HG02759 (cell line): Measurements from ENCODE around the gene PRPF4.
"Not testable (repeated sequence)": the region's sequence is repeated elsewhere in the genome, so short reads cannot be mapped to it uniquely, and the experiment has no call there.

Experiments
- ATAC-seq: cut with Tn5 transposase; IDR thresholded peaks from one replicate; pipeline ENCODE4 v1.9.1; 2021; ENCODE audit warnings: mild to moderate bottlenecking, moderate library complexity; ENCODE audit not compliant: unreplicated experiment

The PRPF4 gene

DNA sequence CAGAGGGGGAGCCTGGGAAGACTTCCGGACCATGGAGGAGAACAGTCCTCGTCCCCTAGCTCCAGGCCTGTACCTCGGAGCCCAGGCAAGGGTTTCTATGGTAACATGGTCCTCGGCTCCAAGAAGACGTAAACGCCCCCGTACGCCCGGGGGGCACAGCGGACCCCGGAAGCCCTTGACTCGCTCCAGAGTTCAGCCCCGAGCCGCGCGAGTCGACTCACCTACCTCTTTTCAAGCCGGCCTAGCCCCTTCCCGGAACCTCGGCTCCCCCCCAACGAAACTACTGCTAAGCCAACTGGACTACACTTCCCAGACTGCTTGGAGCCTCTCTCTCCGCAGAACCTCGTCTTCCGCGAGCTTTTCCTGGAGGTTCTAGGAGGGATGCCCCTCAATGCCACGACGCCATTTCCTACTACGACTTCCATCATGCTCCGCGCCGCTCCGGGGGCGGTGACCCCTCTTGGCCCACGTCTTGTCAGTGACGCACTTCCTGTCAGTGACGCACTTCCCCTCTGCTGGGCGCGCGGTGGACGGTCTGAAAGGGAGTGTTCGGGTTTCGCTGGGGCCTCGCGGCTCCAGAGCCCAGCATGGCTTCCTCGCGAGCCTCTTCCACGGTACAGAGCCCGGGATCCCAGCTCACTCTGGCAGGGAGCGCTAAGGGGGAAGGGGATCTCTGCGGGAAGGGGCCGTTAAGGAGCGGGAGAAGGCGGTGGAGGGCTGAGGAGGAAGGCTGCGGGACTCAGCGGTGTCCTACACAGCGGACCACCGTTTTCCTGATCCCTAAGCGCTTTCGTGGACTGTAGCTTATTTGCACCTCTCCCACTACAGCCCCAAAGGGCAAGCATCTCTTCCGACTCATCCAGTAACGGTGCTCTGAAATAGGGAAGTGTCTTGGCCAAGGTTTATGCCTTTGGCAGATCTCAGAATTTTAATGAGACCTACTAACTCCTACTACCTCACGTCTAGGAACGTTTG is at the start of gene PRPF4, which contains the start of gene CDC26:
Gene PRPF4 (plus strand): TSS at position 502 of the 975 bp plus-strand sequence. CDS start 86 bp downstream, at position 588.
Gene CDC26 (minus strand): TSS at position 416 of the 975 bp plus-strand sequence. CDS start 3,065 bp downstream, outside the sequence.
- peak; percentile 99 for ATAC-seq

- no peak for ATAC-seq
These were observed 48.0 kb upstream of the PRPF4 start for GRCh38 chr9:113227436-113227835.

DNA sequence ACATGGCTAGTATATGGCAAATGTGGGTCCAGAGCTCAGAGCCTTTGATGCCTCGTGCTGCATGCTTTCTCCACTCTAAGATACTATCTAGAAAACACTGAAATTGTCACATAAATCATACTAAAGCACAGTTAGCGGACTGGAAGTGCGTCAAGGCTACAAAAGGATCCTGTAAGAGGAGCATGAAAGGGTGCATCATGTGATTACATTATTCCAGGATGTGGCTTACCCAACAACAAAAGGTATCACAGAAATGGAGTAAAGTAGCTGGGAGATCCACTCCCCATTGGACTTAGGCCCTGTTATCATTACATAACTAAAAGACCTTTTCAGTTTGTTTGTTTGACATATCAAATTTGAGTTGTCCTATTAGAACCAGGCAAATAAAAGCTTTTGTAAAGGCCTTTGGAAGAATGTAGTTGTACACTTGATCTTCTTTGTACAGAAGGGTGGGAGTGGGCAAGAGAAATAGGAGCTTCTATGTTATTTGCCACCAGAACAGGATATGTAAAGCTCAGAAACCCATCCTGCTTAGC is 47.3 kb upstream of the PRPF4 start:
- no peak for ATAC-seq

DNA sequence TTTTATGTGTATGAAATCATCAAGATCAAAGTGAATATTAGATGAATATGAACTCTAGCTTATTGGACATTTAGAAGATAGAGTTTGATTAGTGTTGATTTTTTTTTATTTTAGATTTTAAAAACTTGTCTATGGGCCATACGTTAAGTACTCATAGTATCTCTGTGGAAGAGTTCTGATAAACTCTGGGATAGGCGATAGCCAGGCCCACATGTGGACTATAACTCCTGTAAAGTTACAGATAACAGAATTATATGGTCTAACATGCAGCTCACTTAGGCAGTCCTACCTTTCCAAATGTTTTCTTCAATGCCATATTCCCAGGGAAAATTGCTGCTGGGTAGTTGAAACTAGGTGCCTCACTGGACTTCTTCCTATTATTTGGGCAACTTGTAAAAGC is 43.8 kb upstream of the PRPF4 start:
- no peak for ATAC-seq

DNA sequence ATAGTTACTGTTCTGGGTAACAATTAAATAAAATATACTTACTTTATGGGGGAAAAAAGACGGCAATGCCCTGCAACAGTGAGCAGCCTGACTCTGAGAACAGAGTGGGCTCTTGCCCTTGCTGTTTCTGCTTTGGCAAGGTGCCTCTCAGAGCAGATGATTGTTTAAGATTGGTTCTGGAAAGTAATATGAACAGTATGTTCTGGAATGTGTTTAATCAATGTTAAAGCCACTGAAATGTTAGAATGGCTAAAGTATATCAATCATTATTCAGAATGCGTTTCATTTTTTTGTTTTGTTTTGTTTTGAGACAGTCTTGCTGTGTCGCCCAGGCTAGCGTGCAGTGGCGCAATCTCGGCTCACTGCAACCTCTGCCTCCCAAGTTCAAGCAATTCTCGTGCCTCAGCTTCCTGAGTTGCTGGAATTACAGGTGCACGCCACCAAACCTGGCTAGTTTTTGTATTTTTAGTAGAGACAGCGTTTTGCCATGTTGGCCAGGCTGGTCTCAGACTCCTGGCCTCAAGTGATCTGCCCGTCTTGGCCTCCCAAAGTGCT is 39.7 kb upstream of the PRPF4 start:
- ATAC-seq: not testable (repeated sequence)

- no peak for ATAC-seq
These were observed 38.4 kb upstream of the PRPF4 start for GRCh38 chr9:113237026-113237425.

GRCh38 chr9:113238202-113238858 is 37.1 kb upstream of the PRPF4 start:
- no peak for ATAC-seq

GRCh38 chr9:113238859-113239232 is 36.6 kb upstream of the PRPF4 start:
- ATAC-seq: no peak

DNA sequence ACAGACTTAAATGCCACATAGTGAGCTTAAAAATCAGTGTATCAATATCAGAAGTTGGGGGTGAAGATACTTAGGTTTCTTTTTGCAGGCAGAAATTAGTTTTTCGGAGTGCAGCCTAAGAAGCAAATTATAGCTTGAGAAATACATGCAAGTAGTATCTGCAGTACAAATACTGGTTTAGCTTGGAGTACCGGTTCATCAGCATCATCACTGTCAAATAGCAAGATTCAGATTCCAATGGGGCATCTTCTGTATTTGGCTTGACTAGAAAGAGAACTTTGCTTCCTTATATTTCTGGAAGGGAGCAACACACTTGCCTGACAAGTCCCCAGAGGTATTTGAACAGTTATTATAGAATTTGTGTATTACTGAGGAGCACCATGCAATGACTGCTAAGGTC is 34.3 kb upstream of the PRPF4 start:
- no peak for ATAC-seq

- no peak for ATAC-seq
These were observed 30.9 kb upstream of the PRPF4 start for GRCh38 chr9:113244556-113244955.

GRCh38 chr9:113245894-113246293 is 29.6 kb upstream of the PRPF4 start:
- ATAC-seq: no peak

DNA sequence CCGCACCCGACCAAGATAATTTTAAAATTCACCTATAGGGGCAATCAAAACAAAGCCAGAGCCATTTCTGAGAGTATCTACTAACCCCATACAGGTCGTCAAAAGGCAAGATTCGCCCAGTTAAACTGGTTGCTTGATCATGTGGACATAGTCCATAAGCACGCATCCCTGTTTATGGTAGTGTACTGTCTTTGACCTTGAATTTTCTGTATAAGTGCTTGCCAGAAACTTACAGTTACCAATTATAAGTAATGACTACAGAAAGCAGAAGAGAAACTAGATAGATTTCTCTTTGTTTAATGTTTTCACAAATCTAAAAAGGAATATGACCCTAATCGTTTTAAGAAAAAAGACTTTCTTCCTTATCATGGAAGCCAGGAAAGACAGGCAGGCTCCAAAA is 28.5 kb upstream of the PRPF4 start:
- no peak for ATAC-seq

DNA sequence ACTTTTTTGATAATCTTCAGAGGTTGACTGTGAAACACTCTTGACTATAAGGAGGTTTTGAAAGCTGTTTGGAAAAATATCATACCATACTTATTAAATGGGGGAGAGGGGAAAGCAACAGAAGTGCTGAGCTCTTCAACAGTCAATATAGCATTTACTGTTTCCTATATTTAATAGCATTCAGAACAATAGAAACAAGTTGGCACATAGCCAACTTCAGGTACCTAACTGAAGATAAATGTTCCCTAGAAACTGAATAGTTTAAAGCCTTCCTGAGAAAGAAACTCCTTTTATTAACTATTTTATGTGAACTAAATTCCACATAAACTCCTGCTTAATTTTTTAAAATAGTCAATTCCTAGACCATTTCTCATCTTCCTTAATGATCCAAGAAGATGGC is 27.8 kb upstream of the PRPF4 start:
- ATAC-seq: no peak

DNA sequence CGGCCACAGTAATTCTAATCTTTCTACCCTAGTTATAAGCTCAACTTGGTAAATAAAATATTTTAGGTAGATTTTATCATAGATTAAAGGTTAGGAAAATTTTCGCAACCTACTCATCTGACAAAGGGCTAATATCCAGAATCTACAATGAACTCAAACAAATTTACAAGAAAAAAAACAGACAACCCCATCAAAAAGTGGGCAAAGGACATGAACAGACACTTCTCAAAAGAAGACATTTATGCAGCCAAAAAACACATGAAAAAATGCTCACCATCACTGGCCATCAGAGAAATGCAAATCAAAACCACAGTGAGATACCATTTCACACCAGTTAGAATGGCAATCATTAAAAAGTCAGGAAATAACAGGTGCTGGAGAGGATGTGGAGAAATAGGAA is 25.8 kb upstream of the PRPF4 start:
- not testable (repeated sequence) for ATAC-seq

GRCh38 chr9:113250807-113251206 is 24.7 kb upstream of the PRPF4 start:
- no peak for ATAC-seq

DNA sequence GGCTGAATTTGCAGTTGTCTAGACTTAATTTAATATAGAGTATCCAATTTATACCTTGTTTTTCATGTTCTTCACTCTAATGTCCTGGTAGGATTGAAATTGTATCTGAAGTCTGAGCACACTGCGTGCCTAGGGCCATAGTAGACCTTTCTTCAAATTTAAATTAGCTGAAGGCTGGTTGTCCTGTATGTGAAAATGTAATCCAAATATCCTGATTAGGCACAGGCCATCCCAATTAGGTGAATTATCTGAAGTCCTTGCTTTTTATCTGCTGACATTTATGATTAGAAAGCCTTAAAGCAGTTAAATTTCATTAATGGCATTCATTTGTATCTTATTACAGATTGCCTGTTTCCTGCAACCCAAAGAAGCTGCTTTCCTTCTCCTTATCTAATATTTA is 20.5 kb upstream of the PRPF4 start:
- ATAC-seq: no peak

DNA sequence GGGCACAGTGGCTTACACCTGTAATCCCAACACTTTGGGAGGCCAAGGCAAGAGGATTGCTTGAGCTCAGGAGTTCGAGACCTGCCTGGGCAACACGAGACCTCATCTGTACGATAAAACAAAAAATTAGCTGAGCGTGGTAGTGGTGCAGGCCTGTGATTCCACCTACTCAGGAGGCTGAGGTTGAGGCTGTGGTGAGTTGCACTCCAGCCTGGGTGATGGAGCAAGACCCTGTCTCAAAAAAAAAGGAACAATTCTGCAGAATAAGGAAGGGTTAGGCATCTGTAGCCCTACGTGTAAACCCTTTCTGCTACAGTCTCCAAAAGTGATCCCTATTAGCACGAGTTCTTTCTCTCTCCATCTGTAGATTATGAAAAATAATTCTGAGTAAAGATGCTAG is 20.0 kb upstream of the PRPF4 start:
- no peak for ATAC-seq

DNA sequence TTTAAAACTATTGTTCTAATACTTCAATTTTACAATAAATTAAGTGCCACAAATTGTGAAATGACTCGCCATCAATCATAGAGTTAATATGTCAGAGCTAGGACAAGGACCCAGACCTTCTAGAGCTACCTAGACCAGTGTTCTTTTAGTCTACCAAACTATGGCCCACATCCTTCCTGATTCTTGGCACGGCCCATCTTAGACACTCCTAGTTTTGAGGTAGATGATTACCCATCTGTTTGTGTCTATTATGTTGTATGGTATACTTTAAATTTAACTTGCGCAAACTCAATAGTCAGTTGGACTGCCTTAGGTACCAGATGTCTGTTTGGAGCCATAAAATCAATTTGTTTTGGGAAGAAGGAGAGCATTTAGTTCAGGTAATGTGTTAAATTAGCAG is 17.6 kb upstream of the PRPF4 start:
- ATAC-seq: no peak

- ATAC-seq: no peak
These were observed 17.2 kb upstream of the PRPF4 start for GRCh38 chr9:113258282-113258681.

DNA sequence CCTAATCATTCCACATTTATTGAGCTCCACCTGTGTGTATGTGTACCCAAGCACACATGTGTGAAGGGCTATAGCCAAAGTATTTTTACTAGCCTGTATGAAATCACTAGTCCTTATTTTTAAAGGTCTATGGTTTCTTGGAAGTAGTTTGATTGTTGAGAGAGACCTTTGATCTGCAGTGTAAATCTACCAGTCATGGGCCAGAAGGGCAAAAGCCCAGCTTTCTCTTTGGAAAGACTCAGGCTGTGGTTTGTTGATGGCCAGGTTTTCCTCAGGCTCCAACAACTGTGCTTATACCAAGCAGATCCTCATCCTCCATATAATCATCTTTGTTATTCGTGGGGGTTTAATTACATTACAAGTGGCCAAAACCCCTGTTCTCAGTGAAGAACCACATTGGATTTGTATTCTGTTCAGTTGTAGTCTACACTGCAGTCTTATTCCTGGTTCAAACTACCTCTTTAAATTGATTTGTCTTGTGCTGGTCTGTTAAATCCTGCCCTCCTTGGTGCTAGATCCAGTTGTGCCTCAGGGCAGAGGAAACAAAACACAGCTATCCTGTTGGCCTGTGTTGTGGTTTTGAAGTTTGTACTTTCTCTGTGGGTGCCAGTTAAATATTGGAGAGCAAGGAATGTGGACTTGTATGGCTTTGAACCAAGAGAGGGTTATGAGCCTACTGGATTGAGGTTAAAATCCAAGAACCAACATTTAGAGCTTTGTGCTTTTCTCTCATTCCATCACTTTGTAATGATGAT is 13.4 kb upstream of the PRPF4 start:
- no peak for ATAC-seq

GRCh38 chr9:113266174-113266573 is 9.3 kb upstream of the PRPF4 start:
- ATAC-seq: no peak
